HFF-Myc (cell line): Measurements from ENCODE around the gene RASAL2.

Experiments
- DNase-seq: peaks from one replicate; pipeline ENCODE4 v3.0.0-alpha.2; 2011; ENCODE audit warnings: low read depth; ENCODE audit errors: extremely low read depth
- H3K4me3 ChIP-seq: replicated peaks from 2 replicates; pipeline ENCODE4 v1.5.1; 2011; ENCODE audit warnings: low read depth, mild to moderate bottlenecking, control low read depth, low read length
- TF ChIP-seq, protein P1 (sequence below): IDR thresholded peaks from 2 replicates; pipeline ENCODE4 v1.5.1; 2012; ENCODE audit warnings: mild to moderate bottlenecking, low read depth, low read length, control low read depth; ENCODE audit errors: missing control alignments

Gene RASAL2

DNA sequence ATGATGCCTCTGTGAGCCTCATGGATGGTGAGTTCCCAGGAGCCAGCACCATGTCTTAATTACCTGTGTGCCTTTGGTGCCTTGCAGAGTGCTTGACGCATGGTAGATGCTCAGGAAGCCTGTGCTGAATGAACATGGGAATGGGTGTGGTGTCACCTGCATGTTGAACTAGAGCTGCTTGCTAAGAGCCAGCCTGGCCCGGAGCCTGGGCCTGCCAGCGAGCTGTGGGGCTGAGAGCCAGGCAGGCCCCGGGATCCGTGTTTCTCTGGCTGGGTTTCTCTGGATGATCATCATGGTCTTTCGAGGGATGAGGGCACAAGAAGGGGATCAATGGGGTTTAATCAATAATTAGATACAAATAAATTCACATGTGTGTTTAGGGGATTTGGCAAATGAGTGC lies 412.3 kb downstream of the RASAL2 start:
- no peak overlapping the region for H3K4me3 ChIP-seq
- TF ChIP-seq, protein P1, sequence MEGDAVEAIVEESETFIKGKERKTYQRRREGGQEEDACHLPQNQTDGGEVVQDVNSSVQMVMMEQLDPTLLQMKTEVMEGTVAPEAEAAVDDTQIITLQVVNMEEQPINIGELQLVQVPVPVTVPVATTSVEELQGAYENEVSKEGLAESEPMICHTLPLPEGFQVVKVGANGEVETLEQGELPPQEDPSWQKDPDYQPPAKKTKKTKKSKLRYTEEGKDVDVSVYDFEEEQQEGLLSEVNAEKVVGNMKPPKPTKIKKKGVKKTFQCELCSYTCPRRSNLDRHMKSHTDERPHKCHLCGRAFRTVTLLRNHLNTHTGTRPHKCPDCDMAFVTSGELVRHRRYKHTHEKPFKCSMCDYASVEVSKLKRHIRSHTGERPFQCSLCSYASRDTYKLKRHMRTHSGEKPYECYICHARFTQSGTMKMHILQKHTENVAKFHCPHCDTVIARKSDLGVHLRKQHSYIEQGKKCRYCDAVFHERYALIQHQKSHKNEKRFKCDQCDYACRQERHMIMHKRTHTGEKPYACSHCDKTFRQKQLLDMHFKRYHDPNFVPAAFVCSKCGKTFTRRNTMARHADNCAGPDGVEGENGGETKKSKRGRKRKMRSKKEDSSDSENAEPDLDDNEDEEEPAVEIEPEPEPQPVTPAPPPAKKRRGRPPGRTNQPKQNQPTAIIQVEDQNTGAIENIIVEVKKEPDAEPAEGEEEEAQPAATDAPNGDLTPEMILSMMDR = no peak
- no peak for DNase-seq

DNA sequence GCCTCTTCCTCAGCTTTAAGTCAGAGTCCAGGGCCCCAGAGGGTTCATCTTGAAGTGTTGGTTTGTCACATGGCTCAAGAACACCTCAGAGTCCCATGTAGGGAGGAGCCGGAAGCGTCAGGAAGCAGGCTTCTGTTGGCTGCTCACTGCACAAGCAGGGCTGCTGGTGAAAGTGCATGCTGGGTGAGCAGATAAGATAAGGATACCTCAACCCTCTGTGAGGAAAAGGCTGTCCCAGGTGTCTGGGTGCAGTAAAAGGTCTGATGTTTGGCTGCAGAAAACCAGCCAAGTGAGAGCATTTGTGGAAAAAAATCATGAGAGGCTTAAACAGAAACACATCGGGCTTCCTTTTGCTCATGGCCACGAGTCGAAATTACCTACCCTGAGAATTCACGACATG lies 412.8 kb downstream of the RASAL2 start:
- no peak for DNase-seq
- TF ChIP-seq, protein P1 = no peak
- no peak overlapping the region for H3K4me3 ChIP-seq

DNA sequence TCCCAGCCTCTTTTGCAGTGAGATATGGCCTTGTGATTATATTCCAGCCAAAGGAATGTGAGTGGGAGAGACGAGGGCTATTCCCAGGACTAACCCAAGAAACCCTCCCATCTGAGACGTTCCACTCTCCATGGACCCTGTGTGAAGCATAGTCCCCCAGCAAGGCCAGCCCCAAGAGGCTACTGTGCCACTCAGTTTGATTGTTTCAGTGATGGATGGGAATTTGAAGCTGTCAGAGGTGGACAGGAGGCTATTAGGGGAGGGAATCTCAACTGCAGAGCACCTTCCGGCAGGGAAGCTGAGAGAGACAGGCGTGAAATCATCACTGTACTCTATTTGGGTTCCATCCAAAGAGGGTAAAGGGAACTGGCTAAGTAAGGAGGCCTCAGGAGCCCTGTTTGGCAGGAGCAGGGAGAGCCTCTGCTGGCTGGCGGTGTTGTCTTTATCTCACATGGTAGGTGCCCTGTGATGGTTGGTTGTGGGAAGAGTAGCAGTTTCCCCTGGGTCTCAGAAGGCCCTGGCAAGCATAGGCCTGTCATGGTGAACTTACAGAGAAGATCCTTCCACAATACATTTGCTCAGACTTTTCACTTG lies 415.6 kb downstream of the RASAL2 start:
- DNase-seq = no peak
- TF ChIP-seq, protein P1 = no peak

DNA sequence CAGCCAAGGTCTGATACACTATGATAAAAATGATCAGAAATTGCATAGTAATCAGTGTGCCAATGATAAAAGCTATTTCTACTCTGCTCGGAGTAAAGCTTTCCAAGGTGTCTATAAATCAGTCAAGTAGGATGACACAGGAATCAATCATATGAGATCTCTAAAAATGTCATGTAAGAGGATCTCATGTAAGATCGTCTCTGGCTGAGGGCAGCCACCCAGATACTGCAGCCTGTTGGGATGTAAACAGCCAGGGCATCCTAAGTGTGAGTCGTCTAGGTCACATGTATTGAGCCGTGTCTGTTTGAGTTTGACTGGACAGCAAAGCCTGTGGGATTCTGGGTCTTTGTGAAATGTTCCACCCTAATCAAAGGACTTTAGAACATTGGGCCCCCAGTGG lies 416.3 kb downstream of the RASAL2 start:
- no peak for DNase-seq
- H3K4me3 ChIP-seq = no peak overlapping the region
- TF ChIP-seq, protein P1 = no peak

More for the DNA sequence above, 415.6 kb downstream of the RASAL2 start:
- H3K4me3 ChIP-seq = no peak overlapping the region

DNA sequence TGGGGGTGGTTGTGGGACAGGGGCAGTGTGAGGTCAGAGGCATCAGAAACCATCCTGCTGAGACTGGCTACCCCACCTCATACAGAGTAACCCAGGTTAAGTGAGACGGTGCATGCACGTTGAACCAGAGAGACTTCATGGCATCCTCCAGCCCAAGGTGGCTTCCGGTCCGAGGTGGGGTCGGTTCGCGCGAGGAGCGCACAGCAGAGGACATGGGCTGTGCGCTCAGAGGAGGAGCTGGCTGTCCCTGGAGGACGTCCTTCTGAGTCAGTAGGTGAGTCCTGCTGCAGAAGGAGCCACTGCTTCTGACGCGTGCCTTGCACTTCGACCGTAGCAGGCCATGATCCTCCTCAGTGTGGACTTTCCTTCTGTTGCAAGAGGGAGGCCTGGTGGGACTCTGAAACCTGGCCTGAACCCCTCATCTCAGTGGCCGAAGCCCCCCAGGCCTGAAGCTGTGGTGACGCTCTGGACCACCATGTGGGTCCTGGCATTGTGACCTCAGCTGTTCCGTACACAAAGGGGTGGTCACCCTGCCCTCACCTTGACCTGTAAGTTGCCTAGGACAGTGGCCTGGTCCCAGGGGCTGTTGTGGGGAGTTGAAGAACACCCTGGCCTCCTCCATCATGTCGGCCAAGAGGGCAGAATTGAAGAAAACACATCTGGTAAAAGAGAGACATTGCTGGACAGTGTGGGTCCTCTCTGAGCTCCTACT lies 418.8 kb downstream of the RASAL2 start, which contains the start of gene TEX35:
Gene TEX35 (plus strand): TSS at position 544 of the 712 bp plus-strand sequence. CDS start 80 bp downstream, at position 624.
- DNase-seq = no peak
- H3K4me3 ChIP-seq = no peak within 1 kb of the TSS
- TF ChIP-seq, protein P1 = no peak

DNA sequence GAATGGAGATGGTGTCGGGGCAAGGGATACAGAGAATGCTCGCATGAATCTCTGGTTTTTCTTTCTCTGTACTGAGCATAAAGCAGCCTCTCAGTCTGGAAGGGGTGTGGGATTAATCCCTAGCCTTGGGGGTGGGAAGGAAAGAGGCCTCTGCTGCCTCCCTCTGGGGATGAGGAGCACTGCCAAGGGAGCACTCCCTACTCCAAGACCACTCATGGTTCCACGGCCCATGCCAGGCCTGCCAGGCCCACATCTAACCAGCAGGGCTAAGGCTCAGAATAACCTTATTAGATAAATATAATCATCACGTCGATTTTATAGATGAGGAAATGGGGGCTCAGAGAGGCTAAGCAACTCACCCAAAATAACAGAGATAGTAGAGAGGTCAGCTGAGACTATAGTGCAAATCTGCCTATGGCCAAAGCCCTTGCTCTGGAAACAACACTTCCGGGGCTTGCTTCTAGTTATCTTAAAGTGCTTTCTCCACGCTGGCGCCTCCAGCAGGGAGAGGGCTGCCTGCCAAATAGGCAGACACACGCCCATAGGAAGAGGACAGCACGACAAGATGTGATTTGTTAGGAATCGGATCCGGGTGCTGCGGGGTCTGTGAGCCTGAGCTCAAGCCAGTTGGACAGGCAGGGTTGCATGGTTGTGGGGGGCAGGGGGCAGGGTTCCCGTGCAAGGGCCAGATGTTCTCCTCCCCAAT lies 419.5 kb downstream of the RASAL2 start:
- TF ChIP-seq, protein P1 = no peak
- no peak for DNase-seq
- H3K4me3 ChIP-seq = no peak overlapping the region
